GM06990 (cell line): ENCODE results near the gene CCDC85C.

Experiments used
- DNase-seq: peaks from one replicate; pipeline ENCODE4 v3.0.0-alpha.2; 2011; ENCODE audit not compliant: insufficient read length; ENCODE audit errors: extremely low read depth
- H3K27me3 ChIP-seq: replicated peaks from 2 replicates; pipeline ENCODE4 v1.6.0; 2011; ENCODE audit warnings: low read length; ENCODE audit not compliant: control insufficient read depth, insufficient read depth
- H3K36me3 ChIP-seq: 2 replicates; pipeline ENCODE4 v1.5.1; 2011; ENCODE audit warnings: low read length; ENCODE audit not compliant: control insufficient read depth, insufficient read depth
- H3K4me3 ChIP-seq: replicated peaks from 2 replicates; pipeline ENCODE4 v1.5.1; 2011; ENCODE audit warnings: low read depth, mild to moderate bottlenecking, control low read depth, low read length
- TF ChIP-seq, protein P1 (sequence below): IDR thresholded peaks from 2 replicates; pipeline ENCODE4 v1.5.1; 2011; ENCODE audit warnings: low read length, control low read depth, mild to moderate bottlenecking, inconsistent platforms; ENCODE audit not compliant: insufficient read depth, poor library complexity, severe bottlenecking

The CCDC85C gene

DNA sequence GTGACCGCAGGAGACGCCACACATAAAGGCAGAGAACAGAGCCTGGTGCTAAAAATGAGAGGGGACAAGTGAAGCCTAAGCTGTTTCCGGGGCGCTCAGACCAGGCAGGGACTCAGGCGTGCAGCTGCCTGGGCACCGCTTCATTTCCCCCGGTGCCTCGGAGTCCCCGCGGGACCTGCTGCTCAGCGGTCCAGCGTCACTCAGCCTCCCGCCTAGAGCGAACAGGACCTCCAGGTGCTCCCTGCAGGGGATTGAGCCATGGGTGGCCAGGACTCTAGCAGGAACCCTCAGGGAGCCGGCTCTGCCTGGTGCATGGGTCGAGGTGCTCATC is 31.0 kb downstream of the CCDC85C start:
- TF ChIP-seq, protein P1, sequence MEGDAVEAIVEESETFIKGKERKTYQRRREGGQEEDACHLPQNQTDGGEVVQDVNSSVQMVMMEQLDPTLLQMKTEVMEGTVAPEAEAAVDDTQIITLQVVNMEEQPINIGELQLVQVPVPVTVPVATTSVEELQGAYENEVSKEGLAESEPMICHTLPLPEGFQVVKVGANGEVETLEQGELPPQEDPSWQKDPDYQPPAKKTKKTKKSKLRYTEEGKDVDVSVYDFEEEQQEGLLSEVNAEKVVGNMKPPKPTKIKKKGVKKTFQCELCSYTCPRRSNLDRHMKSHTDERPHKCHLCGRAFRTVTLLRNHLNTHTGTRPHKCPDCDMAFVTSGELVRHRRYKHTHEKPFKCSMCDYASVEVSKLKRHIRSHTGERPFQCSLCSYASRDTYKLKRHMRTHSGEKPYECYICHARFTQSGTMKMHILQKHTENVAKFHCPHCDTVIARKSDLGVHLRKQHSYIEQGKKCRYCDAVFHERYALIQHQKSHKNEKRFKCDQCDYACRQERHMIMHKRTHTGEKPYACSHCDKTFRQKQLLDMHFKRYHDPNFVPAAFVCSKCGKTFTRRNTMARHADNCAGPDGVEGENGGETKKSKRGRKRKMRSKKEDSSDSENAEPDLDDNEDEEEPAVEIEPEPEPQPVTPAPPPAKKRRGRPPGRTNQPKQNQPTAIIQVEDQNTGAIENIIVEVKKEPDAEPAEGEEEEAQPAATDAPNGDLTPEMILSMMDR: no peak
- Histone ChIP-seq H3K4me3 (no peak overlapping the region), H3K36me3 (no peaks in the 10 kb centered on the region), H3K27me3 (no peaks in the 10 kb centered on the region)
- no peak for DNase-seq

DNA sequence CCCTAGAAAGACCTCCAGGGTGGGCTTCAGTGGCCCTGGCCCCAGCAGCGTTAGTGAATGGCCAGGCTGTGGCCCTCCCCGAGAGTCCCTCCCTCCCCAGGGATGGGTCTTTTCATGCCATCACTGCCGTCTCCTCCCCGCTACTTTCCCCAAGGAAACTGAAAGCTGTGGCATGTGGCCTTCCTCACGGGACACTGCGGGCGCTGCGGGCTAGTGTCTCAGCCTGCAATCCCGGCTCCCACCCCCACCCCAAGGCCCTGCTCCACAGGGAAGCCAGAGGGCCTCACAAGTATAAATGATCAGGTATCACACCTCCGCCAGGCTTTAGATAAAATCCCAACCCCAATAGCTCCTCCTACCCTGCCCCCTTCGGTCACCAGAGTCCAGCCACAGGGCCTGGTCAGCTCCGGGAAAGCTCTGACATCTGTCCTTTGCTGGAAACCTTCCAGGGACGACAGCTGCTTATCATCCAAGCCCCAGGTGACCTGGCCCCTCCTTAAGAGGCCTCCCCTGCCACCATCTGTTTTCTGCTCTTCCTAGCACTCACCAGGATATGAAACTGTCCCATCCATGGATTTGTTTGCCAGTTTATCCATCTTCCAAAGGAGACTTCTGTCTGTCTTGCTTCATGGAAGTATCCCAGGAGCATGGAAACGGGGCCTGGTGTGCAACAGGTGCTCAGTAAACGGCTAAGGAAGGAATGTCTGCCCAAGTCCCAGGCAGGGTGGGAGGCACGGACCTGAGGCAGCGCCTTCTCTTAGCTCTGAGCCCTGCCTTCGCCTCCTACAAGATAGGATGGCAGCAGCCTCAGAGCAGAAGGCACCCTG is 31.6 kb downstream of the CCDC85C start:
- no peak for DNase-seq
- H3K36me3 ChIP-seq: no peaks in the 10 kb centered on the region
- no peaks in the 10 kb centered on the region for H3K27me3 ChIP-seq
- no peak overlapping the region for H3K4me3 ChIP-seq
- TF ChIP-seq, protein P1: no peak

DNA sequence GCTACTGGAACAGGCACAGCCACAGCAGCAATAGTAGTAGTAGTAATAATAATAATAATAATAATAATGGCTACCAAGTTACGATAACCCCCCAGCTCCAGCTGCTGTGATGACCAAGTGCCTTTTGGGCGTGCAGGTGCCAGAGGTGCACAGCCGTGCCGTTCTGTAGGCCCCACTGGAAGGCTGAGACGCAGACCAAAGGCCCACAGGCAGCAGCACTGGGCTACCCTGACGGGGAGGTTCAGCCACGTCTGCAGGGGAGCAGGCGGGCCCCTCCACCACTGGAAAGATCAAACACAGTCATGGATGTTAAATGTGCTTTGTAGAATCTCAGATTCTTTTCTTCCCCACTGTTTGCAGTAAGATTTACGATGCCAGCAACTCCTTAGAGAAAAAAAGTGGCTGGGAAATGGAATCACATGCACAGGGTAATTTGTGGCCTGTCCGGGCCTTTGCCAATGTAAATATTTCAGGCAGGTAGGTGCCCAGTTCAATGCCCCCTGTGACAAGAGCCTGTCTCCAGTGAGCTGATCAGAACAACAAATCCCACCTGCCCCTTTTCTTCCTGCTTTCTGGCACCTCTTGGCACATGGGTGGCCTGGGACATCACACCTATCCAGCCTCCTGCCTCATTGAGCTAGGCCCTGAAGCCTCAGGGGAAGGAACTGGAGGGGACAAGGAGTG is 32.6 kb downstream of the CCDC85C start:
- DNase-seq: no peak
- TF ChIP-seq, protein P1: no peak

DNA sequence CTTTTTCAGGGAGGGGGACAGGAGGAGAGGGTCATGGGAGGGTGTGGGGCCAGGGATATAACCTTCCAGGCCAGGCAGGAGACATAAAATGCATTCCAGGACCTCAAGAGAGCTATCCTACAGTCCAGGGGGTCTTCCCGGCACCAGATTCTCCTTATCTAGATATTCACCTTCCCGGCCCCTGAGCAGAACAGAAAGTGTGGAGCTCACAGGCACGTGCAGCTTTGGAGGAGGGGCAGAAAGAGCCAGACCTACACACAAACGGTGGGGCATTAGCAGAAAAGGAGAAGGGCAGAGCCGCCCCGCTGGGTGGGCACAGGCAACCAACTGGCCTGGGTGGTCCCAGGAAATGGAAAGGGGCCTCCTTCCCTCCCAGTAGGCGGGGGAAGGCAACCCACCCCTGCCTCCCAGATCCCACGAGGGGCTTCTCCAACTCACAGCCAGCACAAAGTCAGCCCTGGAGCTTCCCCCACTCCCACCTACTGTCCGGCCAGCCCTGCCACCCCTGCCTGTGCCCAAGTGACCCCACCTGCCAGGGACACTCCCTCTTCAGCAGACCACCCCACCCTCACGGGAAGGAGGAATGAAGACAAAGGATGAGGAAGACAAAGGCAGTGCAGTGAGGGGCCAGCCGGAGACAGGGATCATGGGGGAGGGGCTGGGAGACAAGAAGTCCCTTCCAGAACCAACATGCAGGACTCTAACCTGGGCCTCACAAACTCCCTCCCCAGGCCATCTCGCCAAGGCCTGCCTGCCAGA is 33.3 kb downstream of the CCDC85C start:
- no peak overlapping the region for H3K4me3 ChIP-seq
- no peaks in the 10 kb centered on the region for H3K36me3 ChIP-seq
- H3K27me3 ChIP-seq: no peaks in the 10 kb centered on the region
- DNase-seq: no peak
- TF ChIP-seq, protein P1: no peak

More for the DNA sequence above, 32.6 kb downstream of the CCDC85C start:
- Histone ChIP-seq H3K36me3 (no peaks in the 10 kb centered on the region), H3K27me3 (no peaks in the 10 kb centered on the region), H3K4me3 (no peak overlapping the region)

DNA sequence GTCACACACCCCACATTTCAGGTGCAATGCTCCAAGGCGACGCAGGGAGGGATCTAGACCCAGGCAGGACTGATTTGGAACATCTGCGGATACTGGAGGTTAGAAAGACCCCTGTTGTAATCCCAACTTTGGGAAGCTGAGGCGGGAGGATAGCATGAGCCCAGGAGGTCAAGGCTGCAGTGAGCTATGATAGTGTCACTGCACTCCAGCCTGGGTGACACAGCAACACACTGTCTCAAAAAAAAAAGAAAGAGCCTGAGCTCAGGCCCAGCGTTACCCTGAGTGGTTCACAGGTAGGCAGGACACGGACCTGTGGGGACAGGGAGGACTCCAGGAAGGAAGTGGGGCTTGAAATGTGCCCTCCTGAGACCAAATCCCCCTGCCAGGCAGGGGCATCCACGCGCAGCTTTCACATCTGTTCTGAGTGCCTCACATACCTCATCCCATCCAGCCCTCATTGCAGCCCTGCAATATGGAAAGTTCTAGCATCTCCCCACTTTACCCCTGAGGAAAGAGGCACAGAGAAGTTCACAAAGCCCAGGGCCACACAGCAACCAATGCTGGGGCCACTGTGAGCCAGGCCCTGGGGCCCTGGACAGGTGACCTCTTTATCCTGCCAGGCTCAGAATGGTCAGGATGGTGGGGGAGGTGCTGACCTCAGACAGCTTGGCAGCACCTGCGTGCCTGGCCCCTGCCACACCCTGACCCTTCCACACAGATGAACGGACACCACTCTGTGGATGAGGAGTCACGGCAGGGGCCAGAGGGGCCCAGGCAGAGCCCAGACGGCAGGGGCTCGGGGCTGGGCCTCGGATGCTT is 34.1 kb downstream of the CCDC85C start:
- no peak for DNase-seq
- Histone ChIP-seq H3K36me3 (no peaks in the 10 kb centered on the region), H3K27me3 (no peaks in the 10 kb centered on the region), H3K4me3 (no peak overlapping the region)
- TF ChIP-seq, protein P1: no peak
